CD14-positive monocyte (primary cell): ENCODE measurements around the gene FBXL17. TPM values are rescaled to one million over a fixed set of nuclear protein-coding genes. Genes with fewer than 3 reads are reported as not detected.

ENCODE experiments used
- DNase-seq, 3 donors: peaks; one replicate each; pipeline ENCODE4 v3.0.0-alpha.2; 2011 to 2022
- H2AFZ ChIP-seq: 2 replicates; pipeline ENCODE4 v1.6.0; 2012; ENCODE audit warnings: mild to moderate bottlenecking, low read depth, low read length, inconsistent platforms; ENCODE audit not compliant: insufficient read depth, poor library complexity, severe bottlenecking
- H3K27ac ChIP-seq, 2 donors: 1 replicate in 1 of 2; 2 replicates in 1 of 2; pipeline ENCODE4 v1.5.1; 2012 to 2013; ENCODE audit warnings: low read length in 2 of 2, control low read depth in 1 of 2, inconsistent platforms in 1 of 2, low read depth in 1 of 2, mild to moderate bottlenecking in 1 of 2
- H3K27me3 ChIP-seq, 2 donors: one replicate each; pipeline versions ENCODE4 v1.6.0 to v1.6.1; 2011 to 2013; ENCODE audit warnings: low read length in 2 of 2; ENCODE audit not compliant: control insufficient read depth in 2 of 2, insufficient read depth in 2 of 2
- H3K36me3 ChIP-seq, 2 donors: replicated peaks in 1 of 2; 1 replicate in 1 of 2; 2 replicates in 1 of 2; pipeline versions ENCODE4 v1.5.1 to v1.6.1; 2012 to 2013; ENCODE audit warnings: low read length in 2 of 2, control low read depth in 1 of 2, inconsistent platforms in 1 of 2, mild to moderate bottlenecking in 1 of 2; ENCODE audit not compliant: insufficient read depth in 2 of 2, control insufficient read depth in 1 of 2
- H3K4me1 ChIP-seq, 2 donors: 1 replicate in 1 of 2; 2 replicates in 1 of 2; pipeline versions ENCODE4 v1.5.1 to v1.6.1; 2012 to 2013; ENCODE audit warnings: low read length in 2 of 2, control low read depth in 1 of 2, inconsistent platforms in 1 of 2, mild to moderate bottlenecking in 1 of 2, moderate library complexity in 1 of 2; ENCODE audit not compliant: insufficient read depth in 2 of 2, control insufficient read depth in 1 of 2
- H3K4me2 ChIP-seq: replicated peaks from 2 replicates; pipeline ENCODE3; 2012; ENCODE audit warnings: low read length, moderate library complexity, mild to moderate bottlenecking; ENCODE audit not compliant: poor library complexity, severe bottlenecking; ENCODE audit errors: extremely low read depth
- H3K4me3 ChIP-seq, 3 experiments: fragments of 200-600 bp in 1 of 3; sonication (generic) in 1 of 3; replicated peaks in 1 of 3; 1 replicate in 2 of 3; 2 replicates in 1 of 3; pipeline ENCODE4 v1.5.1; 2011 to 2013; ENCODE audit warnings: low read length in 3 of 3, mild to moderate bottlenecking in 3 of 3, control low read depth in 2 of 3, low read depth in 2 of 3, inconsistent platforms in 1 of 3, moderate library complexity in 1 of 3
- H3K79me2 ChIP-seq: 2 replicates; pipeline ENCODE4 v1.6.0; 2012; ENCODE audit warnings: mild to moderate bottlenecking, control low read depth, inconsistent platforms, low read length, moderate library complexity; ENCODE audit not compliant: insufficient read depth
- H3K9ac ChIP-seq: 2 replicates; pipeline ENCODE4 v1.6.0; 2017; ENCODE audit warnings: low read length, mild to moderate bottlenecking; ENCODE audit not compliant: insufficient read depth, poor library complexity, severe bottlenecking
- H3K9me3 ChIP-seq, 2 donors: replicated peaks in 1 of 2; 1 replicate in 1 of 2; 2 replicates in 1 of 2; pipeline versions ENCODE4 v1.5.1 to v1.6.1; 2012 to 2013; ENCODE audit warnings: low read length in 2 of 2, control low read depth in 1 of 2; ENCODE audit not compliant: control insufficient read depth in 1 of 2, insufficient read depth in 1 of 2
- H4K20me1 ChIP-seq: 2 replicates; pipeline ENCODE4 v1.6.0; 2012; ENCODE audit warnings: mild to moderate bottlenecking, low read length, control low read depth, moderate library complexity; ENCODE audit not compliant: insufficient read depth
- H3K27ac Mint-ChIP-seq, 7 donors: one replicate each; pipeline ENCODE4 v1.8.0; 2020; ENCODE audit warnings: mild to moderate bottlenecking in 7 of 7, mixed read lengths in 7 of 7, moderate library complexity in 6 of 7, inconsistent platforms in 2 of 7
- H3K27me3 Mint-ChIP-seq, 3 donors: one replicate each; pipeline ENCODE4 v1.8.0; 2021 to 2022; ENCODE audit warnings: low read depth in 3 of 3, mild to moderate bottlenecking in 3 of 3, mixed read lengths in 3 of 3, moderate library complexity in 3 of 3, inconsistent platforms in 1 of 3
- H3K36me3 Mint-ChIP-seq, 2 donors: one replicate each; pipeline ENCODE4 v1.8.0; 2020; ENCODE audit warnings: mixed read lengths in 2 of 2, inconsistent platforms in 1 of 2, mild to moderate bottlenecking in 1 of 2
- H3K4me1 Mint-ChIP-seq: one replicate; pipeline ENCODE4 v1.8.0; 2020; ENCODE audit warnings: mild to moderate bottlenecking, mixed read lengths
- H3K4me3 Mint-ChIP-seq, 2 donors: one replicate each; pipeline ENCODE4 v1.8.0; 2020; ENCODE audit warnings: mild to moderate bottlenecking in 2 of 2, mixed read lengths in 2 of 2, moderate library complexity in 1 of 2
- H3K9me3 Mint-ChIP-seq, 7 donors: one replicate each; pipeline ENCODE4 v1.8.0; 2020 to 2022; ENCODE audit warnings: mixed read lengths in 7 of 7, mild to moderate bottlenecking in 6 of 7, moderate library complexity in 6 of 7, inconsistent platforms in 2 of 7
- WGBS: methylation state at CpG from one replicate; pipeline ENCODE4 v1.1.5; 2013; ENCODE audit warnings: missing lambda C conversion rate; ENCODE audit not compliant: insufficient coverage; 5-methylcytosine and 5-hydroxymethylcytosine counted together
- intact Hi-C, 2 donors: fragments of 100-400 bp; cut with micrococcal nuclease; formaldehyde crosslinking; loops; one replicate each; pipeline versions ENCODE4 v1.15.0 to v1.15.1; 2023
- polyA plus RNA-seq, 3 donors: library from polyadenylated mRNA; depleted of rRNA in 1 of 3; unstranded in 2 of 3; stranded (reverse) in 1 of 3; fragments of 300-500 nt in 2 of 3; fragments of >200 nt in 1 of 3; fragmentation: Illumina TruSeq in 2 of 3; gene quantifications; 1 replicate in 2 of 3; 2 replicates in 1 of 3; pipeline ENCODE4 v1.2.3, GENCODE V29; 2012 to 2021
- TF ChIP-seq, protein P1 (sequence below): fragments of 200-600 bp; IDR thresholded peaks from one replicate; pipeline ENCODE4 v1.8.0; 2022; ENCODE audit warnings: antibody characterized with exemption, mild to moderate bottlenecking

Gene FBXL17
- polyA plus RNA-seq, 3 donors, result 1.5 to 6.6 (median 2.0) TPM

GRCh38 chr5:108353087-108353486 is 28.8 kb downstream of the FBXL17 start:
- Histone ChIP-seq H3K9ac (no peak overlapping the region), H3K79me2 (no peaks in the 10 kb centered on the region), H3K4me3 (no peak overlapping the region), H3K27ac (no peak overlapping the region), H3K4me2 (no peak overlapping the region), H3K4me1 (no peaks in the 10 kb centered on the region), H3K27me3 (no peaks in the 10 kb centered on the region), H2AFZ (no peak overlapping the region), H3K36me3 (peaks cover 0 to 5% of the 10 kb centered on the region in 2 donors), H4K20me1 (no peaks in the 10 kb centered on the region), H3K9me3 (no peaks in the 10 kb centered on the region)
- Mint-ChIP-seq H3K4me3 (no peak overlapping the region), H3K27ac (peak overlapping the region in 1 of 7 donors; percentile 37), H3K27me3 (no peaks in the 10 kb centered on the region), H3K9me3 (peaks cover 0 to 2% (median 0%) of the 10 kb centered on the region in 7 donors), H3K36me3 (peaks cover 8% of the 10 kb centered on the region in 2 donors), H3K4me1 (no peaks in the 10 kb centered on the region)
- TF ChIP-seq, protein P1, sequence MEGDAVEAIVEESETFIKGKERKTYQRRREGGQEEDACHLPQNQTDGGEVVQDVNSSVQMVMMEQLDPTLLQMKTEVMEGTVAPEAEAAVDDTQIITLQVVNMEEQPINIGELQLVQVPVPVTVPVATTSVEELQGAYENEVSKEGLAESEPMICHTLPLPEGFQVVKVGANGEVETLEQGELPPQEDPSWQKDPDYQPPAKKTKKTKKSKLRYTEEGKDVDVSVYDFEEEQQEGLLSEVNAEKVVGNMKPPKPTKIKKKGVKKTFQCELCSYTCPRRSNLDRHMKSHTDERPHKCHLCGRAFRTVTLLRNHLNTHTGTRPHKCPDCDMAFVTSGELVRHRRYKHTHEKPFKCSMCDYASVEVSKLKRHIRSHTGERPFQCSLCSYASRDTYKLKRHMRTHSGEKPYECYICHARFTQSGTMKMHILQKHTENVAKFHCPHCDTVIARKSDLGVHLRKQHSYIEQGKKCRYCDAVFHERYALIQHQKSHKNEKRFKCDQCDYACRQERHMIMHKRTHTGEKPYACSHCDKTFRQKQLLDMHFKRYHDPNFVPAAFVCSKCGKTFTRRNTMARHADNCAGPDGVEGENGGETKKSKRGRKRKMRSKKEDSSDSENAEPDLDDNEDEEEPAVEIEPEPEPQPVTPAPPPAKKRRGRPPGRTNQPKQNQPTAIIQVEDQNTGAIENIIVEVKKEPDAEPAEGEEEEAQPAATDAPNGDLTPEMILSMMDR, result no peak
- 100% methylated on average over 2 of the region's 3 CpGs for WGBS
- no peak for DNase-seq
- intact Hi-C loops, result no loop called here

- no peak overlapping the region for H3K4me3 ChIP-seq
- Mint-ChIP-seq H3K9me3 (no peaks in the 10 kb centered on the region), H3K36me3 (peaks cover 10 to 19% of the 10 kb centered on the region in 2 donors), H3K27me3 (no peaks in the 10 kb centered on the region), H3K4me1 (no peaks in the 10 kb centered on the region), H3K27ac (no peak overlapping the region), H3K4me3 (no peak overlapping the region)
- WGBS, result no CpG with 5 or more reads among the region's 2 CpGs
- TF ChIP-seq, protein P1, result peak; percentile 45
- H3K9me3 ChIP-seq, result no peaks in the 10 kb centered on the region
- H3K4me2 ChIP-seq, result no peak overlapping the region
- intact Hi-C loops, result no loop called here
- H2AFZ ChIP-seq, result no peak overlapping the region
- H3K9ac ChIP-seq, result no peak overlapping the region
- H3K27ac ChIP-seq, result no peak overlapping the region
- peaks cover 4 to 23% of the 10 kb centered on the region in 2 donors for H3K36me3 ChIP-seq
- DNase-seq, result peak; percentile 2 to 24 (median 10)
- H3K27me3 ChIP-seq, result no peaks in the 10 kb centered on the region
- no peaks in the 10 kb centered on the region for H4K20me1 ChIP-seq
- H3K4me1 ChIP-seq, result no peaks in the 10 kb centered on the region
- H3K79me2 ChIP-seq, result no peaks in the 10 kb centered on the region
Observed at GRCh38 chr5:108345541-108346171, 36.2 kb downstream of the FBXL17 start.
